Pancreas (tissue), 10 donors: ENCODE results near the gene SIM2. TPM values are rescaled to one million over a fixed set of nuclear protein-coding genes. Genes with fewer than 3 reads are reported as not detected.
A peak's percentile ranks its signal among the peaks of the same experiment; 100 is the strongest.

Source experiments
- ATAC-seq, 4 donors: fragments of 200-7000 bp; cut with Tn5 transposase; one replicate each; pipeline versions ENCODE4 v1.8.0 to v1.9.1; 2020; ENCODE audit warnings: mild to moderate bottlenecking in 4 of 4, moderate library complexity in 4 of 4
- DNase-seq, 6 donors: peaks; one replicate each; pipeline ENCODE4 v3.0.0-alpha.2; 2020
- FAIRE-seq: peaks from 2 replicates; lab custom pipeline; 2012; peaks lifted over from hg19 to GRCh38; lab: Jason Lieb, UNC
- H3K27ac ChIP-seq, 4 donors: fragments of 200-600 bp; sonication (generic); 1 replicate in 3 of 4; 2 replicates in 1 of 4; pipeline versions ENCODE4 v1.5.0 to v1.8.0; 2020
- H3K27me3 ChIP-seq, 4 donors: fragments of 200-600 bp; one replicate each; pipeline ENCODE4 v1.8.0; 2021
- H3K36me3 ChIP-seq, 3 donors: fragments of 200-600 bp; sonication (generic) in 1 of 3; one replicate each; pipeline versions ENCODE4 v1.5.0 to v1.8.0; 2020 to 2021
- H3K4me1 ChIP-seq, 3 donors: fragments of 200-600 bp; one replicate each; pipeline ENCODE4 v1.8.0; 2021
- H3K4me3 ChIP-seq, 4 donors: fragments of 200-600 bp; sonication (generic) in 2 of 4; one replicate each; pipeline versions ENCODE4 v1.5.0 to v1.8.0; 2020 to 2021
- H3K9me3 ChIP-seq, 4 donors: fragments of 200-600 bp; one replicate each; pipeline ENCODE4 v1.8.0; 2021
- WGBS, 2 donors: extraction: QIAGEN DNeasy Blood & Tissue Kit; methylation state at CpG; one replicate each; pipeline ENCODE4 v1.1.7; 2013; 5-methylcytosine and 5-hydroxymethylcytosine counted together
- intact Hi-C, 3 donors: fragments of 100-400 bp; cut with DNase I; formaldehyde crosslinking; loops; one replicate each; pipeline versions ENCODE4 v1.11.1 to v1.14.2; 2022
- polyA plus RNA-seq, 2 donors: library from polyadenylated mRNA; stranded (reverse); fragments of 200-250 nt; gene quantifications; one replicate each; pipeline ENCODE4 v1.2.3, GENCODE V29; 2013
- total RNA-seq, 6 donors: library from RNA; stranded (reverse); fragmentation: NEBNext Ultra II Directional in 4 of 6; extraction: Animal tissue kit (Norgen Biotek cat#: 25700) in 4 of 6; gene quantifications; one replicate each; pipeline versions ENCODE4 v1.2.1 to v1.2.4, GENCODE V29; 2021 to 2023
- TF ChIP-seq, protein P1 (sequence below), 4 donors: fragments of 200-600 bp; sonication (generic) in 3 of 4; IDR thresholded peaks; one replicate each; pipeline versions ENCODE4 v1.5.0 to v1.8.0; 2021; ENCODE audit warnings: antibody characterized with exemption in 4 of 4
- donor health status: healthy with polysubstance abuse.
- donor health status: DM: no; HTN: no; CAD: no; lungs with moderate emphysema.
- donor health status: DM: no; HTN: no; CAD: no.
- donor health status: control.
- donor health status: control.
- donor health status: Bipolar disorder and iron deficiency.
- donor health status: DM: yes; HTN: yes; CAD: no.
- donor health status: DM: no; HTN: no; CAD: no.
- donor health status: DM: no; HTN: no; CAD: no.
- donor health status: DM: yes; HTN: yes; CAD: no.

Gene SIM2
- total and polyA plus RNA-seq, 8 donors: 0.02 to 0.53 (median 0.13) TPM; not detected in 5

DNA sequence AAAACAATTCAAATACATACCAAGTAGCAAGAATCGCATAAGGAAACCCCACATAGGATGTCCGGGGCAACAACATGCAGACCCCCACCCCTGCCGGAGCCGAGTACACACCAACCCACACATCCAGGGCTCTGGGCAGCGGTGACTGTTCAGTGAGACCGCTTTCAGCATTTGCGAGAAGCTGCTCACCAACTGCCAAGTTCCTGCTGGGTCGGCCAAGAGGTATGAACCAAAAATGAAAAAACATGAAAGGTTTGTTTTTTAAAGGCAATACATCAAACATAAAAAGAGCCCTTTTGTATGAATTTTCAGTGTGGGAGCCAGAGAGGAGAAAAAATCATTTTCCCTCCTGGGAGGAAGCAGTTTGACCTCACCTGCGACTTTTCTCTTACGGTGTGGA lies 92.3 kb downstream of the SIM2 start:
- no peaks in the 10 kb centered on the region for H3K36me3 ChIP-seq
- no peaks in the 10 kb centered on the region for H3K9me3 ChIP-seq
- no peak for DNase-seq
- H3K27me3 ChIP-seq: no peaks in the 10 kb centered on the region
- H3K27ac ChIP-seq: no peak overlapping the region
- no peak for FAIRE-seq
- H3K4me1 ChIP-seq: no peaks in the 10 kb centered on the region
- no peak overlapping the region for H3K4me3 ChIP-seq
- TF ChIP-seq, protein P1, sequence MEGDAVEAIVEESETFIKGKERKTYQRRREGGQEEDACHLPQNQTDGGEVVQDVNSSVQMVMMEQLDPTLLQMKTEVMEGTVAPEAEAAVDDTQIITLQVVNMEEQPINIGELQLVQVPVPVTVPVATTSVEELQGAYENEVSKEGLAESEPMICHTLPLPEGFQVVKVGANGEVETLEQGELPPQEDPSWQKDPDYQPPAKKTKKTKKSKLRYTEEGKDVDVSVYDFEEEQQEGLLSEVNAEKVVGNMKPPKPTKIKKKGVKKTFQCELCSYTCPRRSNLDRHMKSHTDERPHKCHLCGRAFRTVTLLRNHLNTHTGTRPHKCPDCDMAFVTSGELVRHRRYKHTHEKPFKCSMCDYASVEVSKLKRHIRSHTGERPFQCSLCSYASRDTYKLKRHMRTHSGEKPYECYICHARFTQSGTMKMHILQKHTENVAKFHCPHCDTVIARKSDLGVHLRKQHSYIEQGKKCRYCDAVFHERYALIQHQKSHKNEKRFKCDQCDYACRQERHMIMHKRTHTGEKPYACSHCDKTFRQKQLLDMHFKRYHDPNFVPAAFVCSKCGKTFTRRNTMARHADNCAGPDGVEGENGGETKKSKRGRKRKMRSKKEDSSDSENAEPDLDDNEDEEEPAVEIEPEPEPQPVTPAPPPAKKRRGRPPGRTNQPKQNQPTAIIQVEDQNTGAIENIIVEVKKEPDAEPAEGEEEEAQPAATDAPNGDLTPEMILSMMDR (IDR thresholded peaks at IDR 0.05): no peak
- peak in 1 of 4 donors; percentile 44 for ATAC-seq
- intact Hi-C loops: no loop called here
- 67 to 75% methylated on average over 10 of the region's 10 CpGs for WGBS, 2 donors

DNA sequence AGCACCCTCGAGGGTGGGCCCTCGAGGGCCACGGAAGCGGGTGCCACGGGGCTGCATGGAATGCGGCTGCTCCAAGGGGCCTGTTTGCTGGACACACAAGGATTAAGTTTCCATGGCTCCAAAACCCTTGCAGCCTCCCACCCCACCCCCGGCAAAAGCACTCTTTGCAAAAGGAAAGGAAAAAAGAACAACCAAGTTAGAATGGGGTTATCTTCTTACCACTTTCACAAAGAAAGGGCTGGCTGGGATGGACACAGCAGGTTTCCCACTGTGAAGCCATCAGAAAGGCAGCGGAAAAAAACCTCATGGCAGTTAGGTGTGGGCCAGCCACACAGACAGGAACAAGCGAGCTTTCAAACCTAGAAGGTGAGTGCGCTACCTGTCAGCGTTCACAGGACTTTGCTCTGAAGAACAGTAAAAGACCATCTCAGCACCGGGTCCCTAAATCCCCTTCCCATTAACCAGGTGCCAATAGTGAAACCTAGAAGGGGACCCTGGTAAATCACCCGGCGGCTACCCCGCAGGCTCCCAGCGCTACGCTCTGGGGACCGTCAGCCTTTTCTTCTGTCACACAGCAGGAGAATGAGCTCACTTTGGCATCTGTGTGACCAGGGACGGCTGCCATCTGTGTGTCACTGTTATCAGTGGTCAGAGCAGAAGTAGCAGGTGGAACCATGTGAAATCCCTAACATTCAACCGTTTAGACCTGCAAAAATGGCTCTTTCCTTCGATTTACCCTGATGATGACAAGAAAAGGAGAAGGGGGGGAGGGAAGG lies 93.0 kb downstream of the SIM2 start:
- no peaks in the 10 kb centered on the region for H3K27me3 ChIP-seq
- no peak for FAIRE-seq
- no peaks in the 10 kb centered on the region for H3K9me3 ChIP-seq
- no peak overlapping the region for H3K4me3 ChIP-seq
- ATAC-seq: peak in 3 of 4 donors; percentile 32 to 53 (median 35)
- no peak for DNase-seq
- H3K4me1 ChIP-seq: no peaks in the 10 kb centered on the region
- intact Hi-C loops: no loop called here
- H3K36me3 ChIP-seq: no peaks in the 10 kb centered on the region
- no peak overlapping the region for H3K27ac ChIP-seq
- TF ChIP-seq, protein P1 (IDR thresholded peaks at IDR 0.05): no peak
- WGBS, 2 donors: 76 to 80% methylated on average over 21 of the region's 21 CpGs

DNA sequence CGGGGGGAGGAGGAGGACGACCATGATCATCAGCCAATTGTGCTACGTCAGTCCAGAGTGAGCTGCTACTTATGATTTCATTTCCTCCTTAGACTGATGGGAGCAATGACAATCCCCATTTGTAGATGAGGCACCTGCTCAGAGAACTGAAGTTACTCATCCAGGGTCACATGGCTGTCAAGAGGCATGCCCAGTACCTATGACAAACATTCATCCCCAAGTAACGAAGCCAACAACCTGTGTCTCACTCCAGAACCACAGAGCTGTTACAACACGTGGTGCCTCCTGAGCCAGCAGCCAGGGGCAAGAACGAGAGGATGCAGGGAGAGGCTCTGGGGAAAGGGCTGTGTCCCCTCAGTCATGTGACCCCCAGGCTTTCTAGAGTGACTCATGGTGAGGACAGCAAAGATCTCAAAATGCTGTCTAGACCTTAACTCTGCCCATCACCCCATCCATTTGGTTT lies 93.6 kb downstream of the SIM2 start:
- DNase-seq (no peak), FAIRE-seq (no peak), ATAC-seq (peak in 2 of 4 donors; percentile 18 to 26)
- WGBS, 2 donors: 81 to 86% methylated on average over 6 of the region's 6 CpGs
- TF ChIP-seq, protein P1 (IDR thresholded peaks at IDR 0.05): no peak
- Histone ChIP-seq H3K4me3 (no peak overlapping the region), H3K36me3 (no peaks in the 10 kb centered on the region), H3K27ac (no peak overlapping the region), H3K27me3 (no peaks in the 10 kb centered on the region), H3K9me3 (no peaks in the 10 kb centered on the region), H3K4me1 (no peaks in the 10 kb centered on the region)
- intact Hi-C loops: no loop called here

DNA sequence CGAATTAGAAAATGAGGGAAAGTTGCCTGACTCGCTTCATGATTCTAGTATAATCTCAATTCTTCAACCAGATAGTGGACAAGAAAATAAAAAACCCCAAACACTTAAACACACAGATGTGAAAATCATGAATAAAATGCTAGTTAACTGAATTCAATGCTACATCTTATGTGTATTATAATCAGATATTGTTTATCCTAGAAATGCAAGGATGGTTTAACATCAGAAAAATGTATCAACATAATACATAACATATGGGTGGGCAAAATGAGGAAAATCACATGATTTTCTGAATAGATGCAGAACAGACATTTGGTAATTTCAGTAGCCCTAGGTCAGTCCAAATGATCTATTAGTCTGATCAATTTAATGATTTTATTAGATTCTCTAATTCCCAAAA lies 97.2 kb downstream of the SIM2 start:
- WGBS, 2 donors: 89 to 95% methylated on average over 2 of the region's 2 CpGs
- TF ChIP-seq, protein P1 (IDR thresholded peaks at IDR 0.05): no peak

DNA sequence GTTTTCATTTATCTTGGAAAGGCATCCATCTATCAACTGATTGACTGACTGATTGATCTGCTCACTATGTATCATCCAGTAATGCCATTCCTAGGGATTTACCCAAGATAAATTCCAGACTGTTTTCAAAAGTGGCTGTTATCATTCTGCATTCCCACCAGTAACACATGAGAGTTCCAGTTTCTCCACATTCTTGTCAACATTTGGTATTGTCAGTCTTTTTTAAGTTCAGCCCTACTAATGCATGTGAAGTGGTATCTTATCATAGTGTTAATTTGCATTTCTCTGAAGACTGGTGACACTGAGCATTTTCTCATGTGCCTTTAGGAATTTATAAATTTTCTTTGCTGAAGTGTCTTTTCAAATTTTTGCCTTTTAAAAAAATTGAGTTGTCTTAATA lies 99.6 kb downstream of the SIM2 start:
- DNase-seq (no peak), FAIRE-seq (no peak), ATAC-seq (no peak)
- no peaks in the 10 kb centered on the region for H3K4me1 ChIP-seq
- no peaks in the 10 kb centered on the region for H3K9me3 ChIP-seq
- no peak overlapping the region for H3K4me3 ChIP-seq
- intact Hi-C loops: no loop called here
- TF ChIP-seq, protein P1 (IDR thresholded peaks at IDR 0.05): no peak
- no peak overlapping the region for H3K27ac ChIP-seq
- no peaks in the 10 kb centered on the region for H3K27me3 ChIP-seq
- no peaks in the 10 kb centered on the region for H3K36me3 ChIP-seq

More for the DNA sequence above, 97.2 kb downstream of the SIM2 start:
- Histone ChIP-seq H3K36me3 (no peaks in the 10 kb centered on the region), H3K27me3 (no peaks in the 10 kb centered on the region), H3K4me1 (no peaks in the 10 kb centered on the region), H3K4me3 (no peak overlapping the region), H3K9me3 (no peaks in the 10 kb centered on the region), H3K27ac (no peak overlapping the region)
- intact Hi-C loops: no loop called here
- FAIRE-seq (no peak), DNase-seq (no peak), ATAC-seq (no peak)
